Left renal pelvis (tissue), 4 donors: ENCODE measurements around the gene SNX22. TPM values are rescaled to one million over a fixed set of nuclear protein-coding genes. Genes with fewer than 3 reads are reported as not detected.

Source experiments
- DNase-seq, 4 donors: peaks; one replicate each; pipeline ENCODE4 v3.0.0-alpha.2; 2013; ENCODE audit warnings: low read depth in 4 of 4, low spot score in 3 of 4
- polyA plus RNA-seq, 4 donors: library from polyadenylated mRNA; unstranded; fragments of 120-200 nt; gene quantifications; one replicate each; pipeline ENCODE4 v1.2.1, GENCODE V29; 2013; ENCODE audit not compliant: insufficient read length in 4 of 4

Gene SNX22
- polyA plus RNA-seq, 4 donors: 0.90 to 2.7 (median 1.3) TPM

DNA sequence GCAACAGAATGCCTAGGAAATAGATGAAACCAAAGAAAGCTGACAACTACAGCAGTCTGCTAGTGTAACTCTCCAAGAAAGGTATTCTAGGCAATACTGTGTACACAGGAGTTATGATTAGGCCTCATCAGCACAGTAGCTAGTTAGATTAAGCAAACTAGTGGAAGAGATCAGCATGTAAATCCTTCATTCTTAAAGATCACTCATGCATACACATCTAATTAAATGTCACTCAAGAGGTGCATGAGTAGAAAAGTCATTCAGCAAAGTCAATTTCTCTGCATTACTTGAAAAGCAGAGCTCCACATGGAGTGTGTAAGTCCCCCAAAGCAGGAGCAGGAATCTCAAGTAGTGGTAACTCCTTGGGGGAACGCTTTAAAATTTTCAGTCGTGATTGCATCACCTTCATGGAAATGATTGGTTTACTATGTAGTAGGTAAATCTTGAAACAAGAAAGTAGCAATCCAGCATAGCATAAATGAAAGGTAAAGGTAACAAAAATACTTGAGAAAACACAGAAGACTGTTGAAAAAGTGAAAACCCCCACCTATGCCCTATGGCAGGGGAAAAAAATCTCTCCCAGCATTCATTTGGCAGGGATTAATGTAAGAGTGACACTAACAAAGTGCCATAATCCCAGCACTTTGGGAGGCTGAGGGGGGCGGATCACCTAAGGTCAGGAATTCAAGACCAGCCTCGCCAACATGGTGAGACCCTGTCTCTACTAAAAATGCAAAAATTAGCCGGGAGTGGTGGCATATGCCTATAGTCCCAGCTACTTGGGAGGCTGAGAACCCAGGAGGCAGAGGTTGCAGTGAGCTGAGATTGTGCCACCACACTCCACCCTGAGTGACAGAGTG is 40.7 kb downstream of the SNX22 start:
- DNase-seq: no peak

DNA sequence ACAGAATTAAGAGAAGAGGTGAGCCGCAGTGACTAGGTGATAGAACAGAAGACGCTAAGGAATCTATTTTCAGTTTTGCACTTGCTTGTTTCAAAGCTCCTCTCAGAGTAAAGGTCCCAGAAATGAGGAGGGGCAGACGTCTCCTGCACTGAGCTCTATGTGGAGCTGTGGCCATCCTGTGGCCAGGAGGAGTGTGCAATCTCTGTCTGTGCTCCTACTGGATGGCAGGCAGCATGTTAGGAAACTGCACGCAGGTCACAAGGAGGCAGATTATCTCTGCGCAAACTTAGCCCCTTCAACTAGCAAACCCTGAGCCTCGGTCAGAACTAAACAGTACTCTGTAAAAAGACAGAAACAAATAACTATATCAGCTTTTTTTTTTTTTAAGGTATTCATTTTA is 42.4 kb downstream of the SNX22 start:
- no peak for DNase-seq

DNA sequence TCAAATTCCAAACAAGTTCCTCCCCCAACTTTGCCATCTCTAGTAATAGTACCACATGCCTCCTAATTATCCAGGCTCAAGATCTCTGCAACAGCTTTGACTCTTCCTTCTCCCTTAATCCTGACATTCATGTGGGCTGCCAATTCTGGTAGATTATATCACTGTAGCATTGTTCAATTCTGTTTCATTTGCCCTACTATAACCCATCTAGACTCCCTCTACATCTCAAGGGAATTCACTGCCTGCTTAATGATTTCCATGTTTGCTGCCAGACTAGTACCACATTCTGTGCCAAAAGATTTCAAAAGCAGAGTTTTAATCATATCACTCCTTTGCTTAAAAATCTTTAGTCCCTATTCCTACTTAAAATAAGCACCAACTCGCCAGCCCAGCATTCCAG is 45.9 kb downstream of the SNX22 start:
- DNase-seq: no peak

DNA sequence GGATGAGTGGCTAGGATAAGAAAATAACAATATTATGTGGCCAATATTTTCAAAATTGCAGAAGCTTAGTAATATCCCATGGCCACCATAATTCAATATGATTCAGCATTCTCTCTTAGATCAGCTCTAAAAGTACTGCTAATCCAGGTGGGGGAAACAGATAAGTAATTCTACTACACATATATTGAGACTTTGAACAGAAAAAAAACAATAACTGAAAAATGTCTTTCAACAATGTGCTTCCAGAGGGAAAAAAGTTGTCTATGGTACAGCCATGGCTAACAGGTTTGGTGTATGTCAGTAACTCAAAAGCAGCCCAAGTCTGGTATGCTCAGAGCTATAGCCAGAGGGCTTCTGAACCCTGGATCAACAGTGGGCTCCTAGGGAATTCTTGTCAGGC is 53.7 kb downstream of the SNX22 start:
- DNase-seq: no peak

Other genes with a start within 250 kb of the SNX22 start
- 10 to 100 TPM in 1 of 4 donors, 1 to 10 TPM in 3; 5.9 to 13.6 (median 7.1) TPM for gene DAPK2, start 105.2 kb upstream of the SNX22 start, polyA plus RNA-seq
- gene CIAO2A, start 57.9 kb upstream of the SNX22 start, polyA plus RNA-seq: 100 to 1,000 TPM in 1 of 4 donors, 10 to 100 TPM in 3; 53.3 to 119 (median 87.9) TPM
- gene SNX1, start 55.7 kb upstream of the SNX22 start, polyA plus RNA-seq: 100 to 1,000 TPM; 104 to 116 (median 108) TPM
- gene PPIB, start 11.3 kb downstream of the SNX22 start, polyA plus RNA-seq: 100 to 1,000 TPM; 535 to 599 (median 548) TPM
- 10 to 100 TPM; 12.8 to 23.5 (median 21.5) TPM for gene CSNK1G1, start 204.4 kb downstream of the SNX22 start, polyA plus RNA-seq
- 10 to 100 TPM; 43.8 to 56.7 (median 51.5) TPM for gene PCLAF, start 229.7 kb downstream of the SNX22 start, polyA plus RNA-seq
- gene TRIP4, start 236.1 kb downstream of the SNX22 start, polyA plus RNA-seq: 10 to 100 TPM; 38.9 to 45.0 (median 41.7) TPM